Smooth muscle cell (in vitro differentiated cells): ENCODE results near the gene ZMYND8. TPM values are rescaled to one million over a fixed set of nuclear protein-coding genes. Genes with fewer than 3 reads are reported as not detected.

ENCODE experiments used
- DNase-seq: peaks from one replicate; lab custom pipeline; 2025; ENCODE audit not compliant: unreplicated experiment; lab: John Stamatoyannopoulos, UW
- H2AFZ ChIP-seq: fragments of 200-600 bp; sonication (generic); 2 replicates; pipeline ENCODE4 v1.6.0; 2016; ENCODE audit warnings: antibody characterized with exemption, low read depth, mild to moderate bottlenecking
- H3F3A ChIP-seq: fragments of 200-600 bp; sonication (generic); 2 replicates; pipeline ENCODE4 v1.6.0; 2017; ENCODE audit warnings: antibody characterized with exemption, low read depth
- H3K27ac ChIP-seq: fragments of 200-600 bp; sonication (generic); 2 replicates; pipeline ENCODE4 v1.5.1; 2016; ENCODE audit warnings: low read depth, mild to moderate bottlenecking
- H3K27me3 ChIP-seq: fragments of 200-600 bp; sonication (generic); 2 replicates; pipeline ENCODE4 v1.6.1; 2016; ENCODE audit warnings: low read depth, mild to moderate bottlenecking
- H3K36me3 ChIP-seq: fragments of 200-600 bp; sonication (generic); 2 replicates; pipeline ENCODE4 v1.5.1; 2016; ENCODE audit warnings: low read depth
- H3K4me1 ChIP-seq: fragments of 200-600 bp; sonication (generic); 2 replicates; pipeline ENCODE4 v1.5.1; 2016; ENCODE audit warnings: low read depth
- H3K4me2 ChIP-seq: fragments of 200-600 bp; sonication (generic); 2 replicates; pipeline ENCODE4 v1.6.0; 2016; ENCODE audit warnings: mild to moderate bottlenecking
- H3K4me3 ChIP-seq: fragments of 200-600 bp; sonication (generic); 2 replicates; pipeline ENCODE4 v1.5.1; 2016; ENCODE audit warnings: mild to moderate bottlenecking
- H3K79me2 ChIP-seq: fragments of 200-600 bp; sonication (generic); 2 replicates; pipeline ENCODE4 v1.6.0; 2016; ENCODE audit warnings: low read depth, mild to moderate bottlenecking
- H3K9ac ChIP-seq: fragments of 200-600 bp; sonication (generic); 2 replicates; pipeline ENCODE4 v1.6.0; 2016; ENCODE audit warnings: low read depth
- H3K9me3 ChIP-seq: fragments of 200-600 bp; sonication (generic); replicated peaks from 2 replicates; pipeline ENCODE4 v1.5.1; 2016; ENCODE audit warnings: low read depth
- H4K20me1 ChIP-seq: fragments of 200-600 bp; sonication (generic); 2 replicates; pipeline ENCODE4 v1.6.0; 2016; ENCODE audit warnings: low read depth
- WGBS: methylation state at CpG from one replicate; pipeline ENCODE4 v1.1.7; 2016; ENCODE audit warnings: low lambda C conversion rate; 5-methylcytosine and 5-hydroxymethylcytosine counted together
- polyA plus RNA-seq: library from polyadenylated mRNA; unstranded; fragments of >200 nt; fragmentation: Nextera tagmentation; extraction: Ambion mirVana; gene quantifications from 2 replicates; pipeline ENCODE4 v1.2.1, GENCODE V29; 2016
- total RNA-seq: library from RNA; depleted of rRNA; stranded (reverse); fragments of >200 nt; gene quantifications from 2 replicates; pipeline ENCODE4 v1.2.3, GENCODE V29; 2014
- TF ChIP-seq, protein P1 (sequence below): fragments of 200-600 bp; sonication (generic); IDR thresholded peaks from 2 replicates; pipeline ENCODE4 v1.5.1; 2017; ENCODE audit warnings: borderline replicate concordance, mild to moderate bottlenecking, antibody characterized with exemption; ENCODE audit not compliant: insufficient read depth, poor library complexity, severe bottlenecking

Gene ZMYND8
- total and polyA plus RNA-seq, 2 experiments from 2014 or later = 15.2 to 24.1 TPM

DNA sequence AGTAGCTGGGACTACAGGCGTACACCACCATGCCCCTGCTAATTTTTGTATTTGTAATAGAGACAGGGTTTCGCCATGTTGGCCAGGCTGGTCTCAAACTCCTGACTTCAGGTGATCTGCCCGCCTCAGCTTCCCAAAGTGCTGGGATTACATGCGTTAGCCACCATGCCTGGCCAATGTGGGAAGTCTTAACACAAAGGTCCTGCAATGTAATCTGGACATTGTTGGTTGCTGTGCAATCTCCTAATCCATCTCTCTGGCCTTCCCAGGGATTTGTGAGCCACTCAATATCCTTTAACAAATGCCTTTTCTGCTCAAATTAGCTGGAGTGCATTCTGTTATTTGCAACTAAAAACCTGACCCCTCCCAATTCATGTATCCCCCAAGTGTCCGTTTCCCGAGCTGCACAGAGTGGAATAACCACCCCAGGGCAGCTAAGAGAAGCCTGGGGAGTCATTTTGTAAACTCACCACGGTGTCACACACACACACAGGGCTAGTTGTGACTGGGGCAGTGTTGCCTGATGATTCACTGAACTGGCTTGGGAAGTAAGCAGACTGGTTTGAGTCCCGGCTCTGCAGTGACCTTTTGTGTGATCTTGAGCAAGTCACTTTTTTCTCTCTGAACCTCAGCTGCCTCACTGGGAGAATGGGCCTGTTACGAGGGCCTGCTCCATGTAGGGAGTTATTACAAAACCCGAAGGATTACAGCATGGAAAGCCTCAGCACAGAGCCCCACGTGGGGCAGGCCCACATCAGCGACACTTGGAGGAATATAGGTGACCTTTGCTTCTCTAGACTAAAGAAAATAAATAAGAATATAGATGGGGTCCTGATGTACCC lies 152.3 kb downstream of the ZMYND8 start:
- 77% methylated on average over 12 of the region's 12 CpGs for WGBS
- H3K9ac ChIP-seq = no peak overlapping the region
- no peak overlapping the region for H2AFZ ChIP-seq
- no peak overlapping the region for H3K4me2 ChIP-seq
- no peaks in the 10 kb centered on the region for H3F3A ChIP-seq
- H4K20me1 ChIP-seq = no peaks in the 10 kb centered on the region
- H3K9me3 ChIP-seq = no peaks in the 10 kb centered on the region
- TF ChIP-seq, protein P1, sequence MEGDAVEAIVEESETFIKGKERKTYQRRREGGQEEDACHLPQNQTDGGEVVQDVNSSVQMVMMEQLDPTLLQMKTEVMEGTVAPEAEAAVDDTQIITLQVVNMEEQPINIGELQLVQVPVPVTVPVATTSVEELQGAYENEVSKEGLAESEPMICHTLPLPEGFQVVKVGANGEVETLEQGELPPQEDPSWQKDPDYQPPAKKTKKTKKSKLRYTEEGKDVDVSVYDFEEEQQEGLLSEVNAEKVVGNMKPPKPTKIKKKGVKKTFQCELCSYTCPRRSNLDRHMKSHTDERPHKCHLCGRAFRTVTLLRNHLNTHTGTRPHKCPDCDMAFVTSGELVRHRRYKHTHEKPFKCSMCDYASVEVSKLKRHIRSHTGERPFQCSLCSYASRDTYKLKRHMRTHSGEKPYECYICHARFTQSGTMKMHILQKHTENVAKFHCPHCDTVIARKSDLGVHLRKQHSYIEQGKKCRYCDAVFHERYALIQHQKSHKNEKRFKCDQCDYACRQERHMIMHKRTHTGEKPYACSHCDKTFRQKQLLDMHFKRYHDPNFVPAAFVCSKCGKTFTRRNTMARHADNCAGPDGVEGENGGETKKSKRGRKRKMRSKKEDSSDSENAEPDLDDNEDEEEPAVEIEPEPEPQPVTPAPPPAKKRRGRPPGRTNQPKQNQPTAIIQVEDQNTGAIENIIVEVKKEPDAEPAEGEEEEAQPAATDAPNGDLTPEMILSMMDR = no peak
- H3K27me3 ChIP-seq = no peaks in the 10 kb centered on the region
- DNase-seq = no peak
- H3K4me1 ChIP-seq = peaks cover 7% of the 10 kb centered on the region
- no peak overlapping the region for H3K4me3 ChIP-seq
- H3K27ac ChIP-seq = peak overlapping the region; percentile 49
- H3K79me2 ChIP-seq = no peaks in the 10 kb centered on the region
- H3K36me3 ChIP-seq = no peaks in the 10 kb centered on the region

- Histone ChIP-seq H2AFZ (no peak overlapping the region), H3K9ac (no peak overlapping the region), H3F3A (no peaks in the 10 kb centered on the region), H3K27me3 (no peaks in the 10 kb centered on the region), H3K79me2 (no peaks in the 10 kb centered on the region), H3K27ac (no peak overlapping the region), H3K4me1 (peaks cover 7% of the 10 kb centered on the region), H3K4me2 (no peak overlapping the region), H3K9me3 (no peaks in the 10 kb centered on the region), H3K36me3 (no peaks in the 10 kb centered on the region), H4K20me1 (no peaks in the 10 kb centered on the region), H3K4me3 (no peak overlapping the region)
- TF ChIP-seq, protein P1 = no peak
- no peak for DNase-seq
- WGBS = 91% methylated on average over 10 of the region's 10 CpGs
Measured at GRCh38 chr20:47202733-47203667, 153.5 kb downstream of the ZMYND8 start.

DNA sequence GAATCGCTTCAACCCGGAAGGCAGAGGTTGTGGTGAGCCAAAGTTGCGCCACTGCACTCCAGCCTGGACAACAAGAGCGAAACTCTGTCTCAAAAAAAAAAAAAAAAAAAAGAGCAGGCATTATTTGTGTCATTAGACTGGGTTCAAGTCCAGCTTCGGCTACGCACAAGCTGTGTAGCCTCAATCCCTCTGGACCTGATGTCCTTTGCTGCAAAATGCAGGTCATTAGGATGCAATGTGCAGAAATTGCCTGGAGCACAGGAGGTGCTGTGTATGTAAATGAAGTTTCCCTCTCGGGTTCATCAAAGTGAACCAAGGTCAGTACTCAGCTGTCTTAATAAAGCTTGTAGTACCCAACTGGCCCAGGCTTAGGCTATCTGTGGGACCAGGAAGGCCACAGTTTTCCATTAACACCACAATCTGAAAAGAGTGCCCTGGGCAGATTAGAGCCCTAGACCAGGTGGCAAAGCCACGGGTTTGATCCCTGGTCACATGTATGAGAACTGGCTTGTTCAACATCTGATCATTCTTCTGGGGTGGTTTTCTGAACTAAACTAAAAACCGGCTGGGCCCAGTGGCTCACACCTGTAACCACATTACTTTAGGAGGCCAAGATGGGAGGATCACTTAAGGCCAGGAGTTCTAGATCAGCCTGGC lies 155.3 kb downstream of the ZMYND8 start:
- Histone ChIP-seq H4K20me1 (no peaks in the 10 kb centered on the region), H3K9ac (no peak overlapping the region), H3K4me2 (no peak overlapping the region), H3K9me3 (no peaks in the 10 kb centered on the region), H3K4me1 (peaks cover 7% of the 10 kb centered on the region), H3K4me3 (no peak overlapping the region), H3K79me2 (no peaks in the 10 kb centered on the region), H3K27ac (no peak overlapping the region), H2AFZ (no peak overlapping the region), H3F3A (no peaks in the 10 kb centered on the region), H3K27me3 (no peaks in the 10 kb centered on the region), H3K36me3 (no peaks in the 10 kb centered on the region)
- WGBS = 94% methylated on average over 9 of the region's 9 CpGs
- no peak for DNase-seq
- TF ChIP-seq, protein P1 = no peak
